HG03571 (cell line): ENCODE results near the gene WNK3.
"Not testable (repeated sequence)": the region's sequence is repeated elsewhere in the genome, so short reads cannot be mapped to it uniquely, and the experiment has no call there.

Experiments used
- ATAC-seq: cut with Tn5 transposase; IDR thresholded peaks from one replicate; pipeline ENCODE4 v1.9.1; 2021; ENCODE audit not compliant: unreplicated experiment

The WNK3 gene

GRCh38 chrX:54357414-54358377, at the start of gene WNK3:
Gene WNK3, minus strand, starts transcription at chrX:54358046.
- no peak for ATAC-seq

GRCh38 chrX:54407266-54407665, 49.4 kb upstream of the WNK3 start:
- ATAC-seq: no peak

GRCh38 chrX:54397113-54397512, 39.3 kb upstream of the WNK3 start:
- ATAC-seq: no peak

- no peak for ATAC-seq
Measured at GRCh38 chrX:54386314-54386713, 28.5 kb upstream of the WNK3 start.

GRCh38 chrX:54384661-54385060, 26.8 kb upstream of the WNK3 start:
- not testable (repeated sequence) for ATAC-seq

GRCh38 chrX:54359408-54359807, 1.6 kb upstream of the WNK3 start:
- no peak for ATAC-seq

- no peak for ATAC-seq
Measured at GRCh38 chrX:54358424-54359211, 772 bp upstream of the WNK3 start.

GRCh38 chrX:54352677-54353076, 5.2 kb downstream of the WNK3 start:
- no peak for ATAC-seq

- ATAC-seq: not testable (repeated sequence)
Measured at GRCh38 chrX:54337383-54337782, 20.5 kb downstream of the WNK3 start.

GRCh38 chrX:54325077-54325476, 32.8 kb downstream of the WNK3 start:
- no peak for ATAC-seq

- ATAC-seq: no peak
Measured at GRCh38 chrX:54320067-54320466, 37.8 kb downstream of the WNK3 start.

- no peak for ATAC-seq
Measured at GRCh38 chrX:54306379-54306778, 51.5 kb downstream of the WNK3 start.

- ATAC-seq: no peak
Measured at GRCh38 chrX:54301516-54301915, 56.3 kb downstream of the WNK3 start.

- no peak for ATAC-seq
Measured at GRCh38 chrX:54294306-54294705, 63.5 kb downstream of the WNK3 start.

GRCh38 chrX:54292755-54293154, 65.1 kb downstream of the WNK3 start:
- ATAC-seq: no peak

- ATAC-seq: no peak
Measured at GRCh38 chrX:54291758-54292157, 66.1 kb downstream of the WNK3 start.

GRCh38 chrX:54288968-54289367, 68.9 kb downstream of the WNK3 start:
- ATAC-seq: no peak

GRCh38 chrX:54288277-54288676, 69.6 kb downstream of the WNK3 start:
- ATAC-seq: no peak

- ATAC-seq: no peak
Measured at GRCh38 chrX:54281676-54282075, 76.2 kb downstream of the WNK3 start.

GRCh38 chrX:54280466-54280865, 77.4 kb downstream of the WNK3 start:
- ATAC-seq: no peak

- no peak for ATAC-seq
Measured at GRCh38 chrX:54271664-54272063, 86.2 kb downstream of the WNK3 start.

GRCh38 chrX:54248309-54248708, 109.5 kb downstream of the WNK3 start:
- no peak for ATAC-seq
